ENCODE data around the gene LCOR.

LCOR gene

GRCh38 chr10:96967847-96968246 lies 135.7 kb downstream of the LCOR start:
- H3K9me3 Mint-ChIP-seq, result no peaks in the 10 kb centered on the region
- no peaks in the 10 kb centered on the region for H3K27me3 Mint-ChIP-seq
- no peak for DNase-seq
- H3K4me3 Mint-ChIP-seq, result no peak overlapping the region
- H3K36me3 Mint-ChIP-seq (ENCODE audit: low read depth), result peaks cover 11% of the 10 kb centered on the region
- peaks cover under 1% of the 10 kb centered on the region for H3K4me1 Mint-ChIP-seq (ENCODE audit: low read depth)
- no peak overlapping the region for H3K27ac Mint-ChIP-seq

- H3K4me3 Mint-ChIP-seq, result no peak overlapping the region
- no peaks in the 10 kb centered on the region for H3K4me1 Mint-ChIP-seq (ENCODE audit: low read depth)
- no peaks in the 10 kb centered on the region for H3K27me3 Mint-ChIP-seq
- no peak overlapping the region for H3K27ac Mint-ChIP-seq
- no peaks in the 10 kb centered on the region for H3K9me3 Mint-ChIP-seq
- no peak for DNase-seq
- peaks cover 9% of the 10 kb centered on the region for H3K36me3 Mint-ChIP-seq (ENCODE audit: low read depth)
These were observed 136.8 kb downstream of the LCOR start for GRCh38 chr10:96968682-96969423.

- Mint-ChIP-seq H3K27me3 (no peaks in the 10 kb centered on the region), H3K36me3 (ENCODE audit: low read depth) (peaks cover 3% of the 10 kb centered on the region), H3K4me3 (no peak overlapping the region), H3K9me3 (no peaks in the 10 kb centered on the region), H3K27ac (no peak overlapping the region), H3K4me1 (ENCODE audit: low read depth) (peaks cover 4% of the 10 kb centered on the region)
- DNase-seq, result no peak
These were observed 139.2 kb downstream of the LCOR start for GRCh38 chr10:96971324-96971723.

- Mint-ChIP-seq H3K4me1 (ENCODE audit: low read depth) (peaks cover 4% of the 10 kb centered on the region), H3K27ac (no peak overlapping the region), H3K4me3 (no peak overlapping the region), H3K36me3 (ENCODE audit: low read depth) (no peaks in the 10 kb centered on the region), H3K9me3 (no peaks in the 10 kb centered on the region), H3K27me3 (no peaks in the 10 kb centered on the region)
- no peak for DNase-seq
These were observed 140.2 kb downstream of the LCOR start for GRCh38 chr10:96972264-96972663.

- no peaks in the 10 kb centered on the region for H3K36me3 Mint-ChIP-seq (ENCODE audit: low read depth)
- no peaks in the 10 kb centered on the region for H3K9me3 Mint-ChIP-seq
- no peak for DNase-seq
- H3K27ac Mint-ChIP-seq, result no peak overlapping the region
- peaks cover 20% of the 10 kb centered on the region for H3K4me1 Mint-ChIP-seq (ENCODE audit: low read depth)
- H3K27me3 Mint-ChIP-seq, result no peaks in the 10 kb centered on the region
- H3K4me3 Mint-ChIP-seq, result no peak overlapping the region
These were observed 142.0 kb downstream of the LCOR start for GRCh38 chr10:96973809-96974747.

GRCh38 chr10:96975136-96975535 lies 143.0 kb downstream of the LCOR start:
- Mint-ChIP-seq H3K9me3 (no peaks in the 10 kb centered on the region), H3K27ac (no peak overlapping the region), H3K4me1 (ENCODE audit: low read depth) (peaks cover 25% of the 10 kb centered on the region), H3K36me3 (ENCODE audit: low read depth) (peaks cover 2% of the 10 kb centered on the region), H3K27me3 (no peaks in the 10 kb centered on the region), H3K4me3 (no peak overlapping the region)
- DNase-seq, result no peak

GRCh38 chr10:96978621-96979154 lies 146.6 kb downstream of the LCOR start:
- H3K4me3 Mint-ChIP-seq, result peak overlapping the region; percentile 36
- H3K36me3 Mint-ChIP-seq (ENCODE audit: low read depth), result peaks cover 28% of the 10 kb centered on the region
- no peaks in the 10 kb centered on the region for H3K27me3 Mint-ChIP-seq
- no peak for DNase-seq
- H3K4me1 Mint-ChIP-seq (ENCODE audit: low read depth), result peaks cover 25% of the 10 kb centered on the region
- peak overlapping the region; percentile 89 for H3K27ac Mint-ChIP-seq
- H3K9me3 Mint-ChIP-seq, result no peaks in the 10 kb centered on the region

- no peak for DNase-seq
- no peak overlapping the region for H3K4me3 Mint-ChIP-seq
- peaks cover 28% of the 10 kb centered on the region for H3K36me3 Mint-ChIP-seq (ENCODE audit: low read depth)
- no peaks in the 10 kb centered on the region for H3K9me3 Mint-ChIP-seq
- H3K4me1 Mint-ChIP-seq (ENCODE audit: low read depth), result peaks cover 25% of the 10 kb centered on the region
- H3K27ac Mint-ChIP-seq, result no peak overlapping the region
- no peaks in the 10 kb centered on the region for H3K27me3 Mint-ChIP-seq
These were observed 150.2 kb downstream of the LCOR start for GRCh38 chr10:96982149-96982930.

GRCh38 chr10:96984541-96985131 lies 152.5 kb downstream of the LCOR start:
- H3K9me3 Mint-ChIP-seq, result no peaks in the 10 kb centered on the region
- peaks cover 3% of the 10 kb centered on the region for H3K4me1 Mint-ChIP-seq (ENCODE audit: low read depth)
- H3K27ac Mint-ChIP-seq, result no peak overlapping the region
- peaks cover 25% of the 10 kb centered on the region for H3K36me3 Mint-ChIP-seq (ENCODE audit: low read depth)
- H3K4me3 Mint-ChIP-seq, result no peak overlapping the region
- DNase-seq, result no peak
- H3K27me3 Mint-ChIP-seq, result no peaks in the 10 kb centered on the region

GRCh38 chr10:96986200-96986856 lies 154.2 kb downstream of the LCOR start:
- H3K4me1 Mint-ChIP-seq (ENCODE audit: low read depth), result peaks cover 7% of the 10 kb centered on the region
- H3K27ac Mint-ChIP-seq, result no peak overlapping the region
- H3K4me3 Mint-ChIP-seq, result no peak overlapping the region
- peaks cover 17% of the 10 kb centered on the region for H3K36me3 Mint-ChIP-seq (ENCODE audit: low read depth)
- no peaks in the 10 kb centered on the region for H3K27me3 Mint-ChIP-seq
- no peaks in the 10 kb centered on the region for H3K9me3 Mint-ChIP-seq
- no peak for DNase-seq

GRCh38 chr10:96987141-96987841 lies 155.2 kb downstream of the LCOR start:
- Mint-ChIP-seq H3K4me3 (no peak overlapping the region), H3K36me3 (ENCODE audit: low read depth) (peaks cover 9% of the 10 kb centered on the region), H3K9me3 (no peaks in the 10 kb centered on the region), H3K4me1 (ENCODE audit: low read depth) (peaks cover 10% of the 10 kb centered on the region), H3K27me3 (no peaks in the 10 kb centered on the region), H3K27ac (no peak overlapping the region)
- no peak for DNase-seq

- no peak for DNase-seq
- Mint-ChIP-seq H3K36me3 (ENCODE audit: low read depth) (peaks cover 4% of the 10 kb centered on the region), H3K27ac (no peak overlapping the region), H3K4me3 (no peak overlapping the region), H3K9me3 (no peaks in the 10 kb centered on the region), H3K27me3 (no peaks in the 10 kb centered on the region), H3K4me1 (ENCODE audit: low read depth) (peaks cover 12% of the 10 kb centered on the region)
These were observed 155.7 kb downstream of the LCOR start for GRCh38 chr10:96987842-96988175.

GRCh38 chr10:96988426-96988825 lies 156.3 kb downstream of the LCOR start:
- Mint-ChIP-seq H3K27ac (no peak overlapping the region), H3K9me3 (no peaks in the 10 kb centered on the region), H3K4me3 (no peak overlapping the region), H3K27me3 (no peaks in the 10 kb centered on the region), H3K36me3 (ENCODE audit: low read depth) (no peaks in the 10 kb centered on the region), H3K4me1 (ENCODE audit: low read depth) (peaks cover 12% of the 10 kb centered on the region)
- DNase-seq, result no peak

Data from activated T-cell treated with anti-CD3 and anti-CD28 coated beads, Interleukin-2, amount 50 U/mL, for 24 hours (primary cell).